ENCODE measurements around the gene PNPLA3.

PNPLA3 gene

GRCh38 chr22:43964314-43964857 is 40.8 kb downstream of the PNPLA3 start:
- no peak for DNase-seq (ENCODE audit: low read depth, low spot score)

GRCh38 chr22:43967069-43967468 is 43.5 kb downstream of the PNPLA3 start:
- no peak for DNase-seq (ENCODE audit: low read depth, low spot score)

DNA sequence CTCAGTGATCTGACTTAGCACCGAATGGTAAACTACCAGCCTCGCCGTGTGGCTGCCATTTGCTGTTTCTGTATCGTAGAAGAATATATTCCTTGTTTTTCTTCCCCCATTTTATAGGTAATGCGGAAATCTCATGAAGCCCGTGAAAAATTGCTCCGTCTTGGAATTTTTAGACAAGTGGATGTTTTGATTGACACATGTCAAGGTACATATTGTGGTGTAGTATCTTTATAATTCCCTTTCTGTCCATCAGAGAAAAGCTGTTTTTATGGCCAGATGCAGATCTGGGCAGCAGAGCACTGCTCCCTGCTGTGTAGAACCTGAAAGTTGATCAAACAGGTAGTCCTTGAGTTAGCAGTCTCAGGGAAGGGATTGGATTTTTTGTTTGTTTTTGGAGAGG is 45.0 kb downstream of the PNPLA3 start:
- DNase-seq (ENCODE audit: low read depth, low spot score): no peak

GRCh38 chr22:43969021-43969878 is 45.6 kb downstream of the PNPLA3 start:
- no peak for DNase-seq (ENCODE audit: low read depth, low spot score)

- no peak for DNase-seq (ENCODE audit: low read depth, low spot score)
These were observed 46.6 kb downstream of the PNPLA3 start for GRCh38 chr22:43969989-43970755.

GRCh38 chr22:43971112-43971511 is 47.5 kb downstream of the PNPLA3 start:
- DNase-seq (ENCODE audit: low read depth, low spot score): no peak

GRCh38 chr22:43972931-43973462 is 49.4 kb downstream of the PNPLA3 start:
- DNase-seq (ENCODE audit: low read depth, low spot score): no peak

DNA sequence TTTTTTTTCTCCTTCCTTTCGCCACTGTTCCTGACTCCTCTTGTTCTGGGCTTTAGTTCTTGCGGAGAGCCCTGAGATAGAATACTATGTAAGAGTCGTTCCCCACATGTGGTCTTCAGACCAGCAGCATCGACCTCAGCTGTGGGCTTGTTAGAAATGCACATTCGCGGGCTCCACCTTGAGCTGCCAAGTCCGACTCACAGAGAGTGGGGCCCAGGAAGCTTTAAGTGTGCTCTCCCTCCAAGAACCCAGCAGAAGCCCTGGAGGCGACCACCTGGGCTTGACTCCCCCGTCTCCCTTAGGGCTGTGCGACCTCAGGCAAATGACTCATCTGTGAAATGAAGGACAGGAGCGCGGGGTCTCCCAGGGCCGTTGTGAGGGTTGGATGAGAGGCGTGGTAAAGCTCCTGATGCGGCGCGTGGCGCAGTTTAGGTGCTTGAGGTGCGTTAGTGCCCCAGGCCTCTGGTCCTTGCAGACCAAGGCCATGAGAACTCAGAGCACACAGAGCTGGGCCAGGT is 50.5 kb downstream of the PNPLA3 start:
- DNase-seq (ENCODE audit: low read depth, low spot score): no peak

GRCh38 chr22:43975041-43975440 is 51.4 kb downstream of the PNPLA3 start:
- DNase-seq (ENCODE audit: low read depth, low spot score): no peak

GRCh38 chr22:43976861-43977795 is 53.5 kb downstream of the PNPLA3 start:
- DNase-seq (ENCODE audit: low read depth, low spot score): no peak

DNA sequence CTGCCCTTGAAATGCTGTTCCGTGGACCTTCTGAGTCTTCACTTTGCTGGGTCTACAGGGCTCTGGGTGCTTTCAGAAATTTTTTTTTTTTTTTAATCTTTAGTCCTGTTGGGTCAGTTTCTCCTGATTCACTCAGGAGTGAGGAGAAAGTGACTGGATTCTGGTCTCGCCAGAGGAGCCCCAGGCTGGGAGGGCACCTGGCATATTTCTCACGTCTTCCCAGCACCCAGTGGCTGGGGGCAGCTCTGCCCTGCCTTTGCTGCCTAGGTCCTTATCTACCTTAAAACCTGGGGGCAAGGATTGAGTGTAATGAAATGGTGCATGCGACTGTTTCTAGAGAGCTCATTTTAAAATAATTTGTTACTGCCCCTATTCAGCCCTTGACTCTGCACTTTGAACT is 55.0 kb downstream of the PNPLA3 start:
- DNase-seq (ENCODE audit: low read depth, low spot score): no peak

DNA sequence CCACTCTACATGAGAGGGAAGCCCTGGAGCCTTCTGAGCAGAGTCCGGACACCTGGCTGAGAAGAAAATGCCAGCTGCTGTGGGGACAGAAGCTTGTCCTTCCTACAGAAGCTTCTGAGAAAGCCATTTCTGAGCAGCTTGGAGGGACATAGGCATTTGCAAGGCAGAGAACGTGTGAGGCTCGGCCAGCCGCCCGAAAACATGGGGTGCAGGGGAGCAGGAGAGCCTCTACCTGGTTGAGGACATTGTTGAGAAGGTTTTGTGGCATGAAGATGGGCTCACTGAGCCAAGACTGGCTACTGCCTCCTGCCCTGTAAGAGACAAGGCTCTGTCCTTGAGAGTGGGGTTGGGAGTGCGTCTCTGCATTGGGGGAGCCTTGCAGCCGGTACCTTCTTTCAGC is 57.0 kb downstream of the PNPLA3 start:
- no peak for DNase-seq (ENCODE audit: low read depth, low spot score)

GRCh38 chr22:43980996-43981395 is 57.4 kb downstream of the PNPLA3 start:
- DNase-seq (ENCODE audit: low read depth, low spot score): no peak

DNA sequence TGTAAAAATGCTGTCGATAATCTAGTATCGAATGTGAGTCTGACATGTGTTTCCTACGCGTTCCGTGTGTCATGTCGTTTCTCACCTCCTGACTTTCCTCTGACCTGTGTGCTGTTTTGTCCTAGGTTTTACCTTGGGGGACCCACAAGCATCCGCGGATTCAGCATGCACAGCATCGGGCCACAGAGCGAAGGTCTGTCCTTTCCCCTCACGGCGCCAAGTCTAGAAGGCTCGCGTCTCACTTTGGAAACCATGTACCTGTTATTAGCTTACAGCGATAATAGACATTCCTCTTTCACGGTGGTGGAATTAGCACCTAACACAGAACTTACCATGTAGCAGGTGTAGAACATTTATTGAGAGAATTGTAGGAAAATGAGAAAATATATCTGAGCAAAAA is 60.2 kb downstream of the PNPLA3 start:
- no peak for DNase-seq (ENCODE audit: low read depth, low spot score)

DNA sequence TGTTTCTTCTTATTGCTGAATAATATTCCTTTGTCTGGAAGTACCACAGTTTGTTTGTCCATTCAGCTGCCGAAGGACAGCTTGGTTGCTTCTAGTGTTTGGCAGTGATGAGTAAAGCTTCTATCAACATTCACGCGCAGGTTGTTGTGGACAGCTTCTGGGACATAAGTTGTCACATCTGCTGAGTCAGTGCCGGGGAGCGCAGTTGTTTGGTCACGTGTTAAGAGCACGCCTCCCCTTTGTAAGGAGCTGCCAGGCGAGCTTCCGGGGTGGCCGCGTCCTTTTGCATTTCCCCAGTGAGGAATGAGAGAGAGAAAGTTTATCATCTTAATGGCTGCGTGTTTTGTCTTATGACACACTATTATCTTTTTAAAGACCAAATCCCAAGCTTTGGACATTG is 61.9 kb downstream of the PNPLA3 start:
- DNase-seq (ENCODE audit: low read depth, low spot score): no peak

DNA sequence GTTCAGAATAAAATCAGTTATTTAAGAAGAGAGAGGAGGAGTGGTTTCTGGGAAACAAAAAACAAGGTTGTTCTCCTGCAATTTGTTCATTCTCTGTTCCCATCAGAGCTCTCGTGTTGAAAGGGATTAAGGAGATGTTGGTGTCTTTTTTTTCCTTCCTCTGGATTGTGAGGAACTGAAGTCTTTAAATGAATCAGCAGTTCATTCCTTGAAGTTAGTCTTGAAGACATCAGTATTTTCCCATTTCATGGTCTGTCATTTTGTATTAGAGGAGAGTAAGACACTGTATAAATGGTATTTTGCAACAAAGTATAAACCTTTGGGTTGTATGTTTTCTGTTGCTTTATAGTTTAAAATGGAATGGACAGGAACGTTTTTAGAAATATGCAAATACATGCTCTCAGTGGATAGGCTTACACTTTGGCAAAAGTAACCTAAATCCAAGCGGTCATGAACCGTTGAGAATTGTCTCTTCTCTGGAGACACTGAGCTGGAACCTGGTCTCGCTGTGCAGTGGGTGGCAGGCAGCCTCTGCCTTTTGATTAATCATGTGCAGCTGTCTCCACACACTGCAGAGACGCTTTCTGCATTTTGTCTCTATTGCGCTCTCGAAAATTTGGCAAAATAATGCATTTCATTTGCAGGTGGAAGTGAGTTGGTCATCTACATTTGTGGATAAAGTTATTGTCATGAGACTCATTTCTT is 64.7 kb downstream of the PNPLA3 start:
- no peak for DNase-seq (ENCODE audit: low read depth, low spot score)

- DNase-seq (ENCODE audit: low read depth, low spot score): no peak
These were observed 65.4 kb downstream of the PNPLA3 start for GRCh38 chr22:43988960-43989359.

- DNase-seq (ENCODE audit: low read depth, low spot score): no peak
These were observed 66.4 kb downstream of the PNPLA3 start for GRCh38 chr22:43990044-43990443.

DNA sequence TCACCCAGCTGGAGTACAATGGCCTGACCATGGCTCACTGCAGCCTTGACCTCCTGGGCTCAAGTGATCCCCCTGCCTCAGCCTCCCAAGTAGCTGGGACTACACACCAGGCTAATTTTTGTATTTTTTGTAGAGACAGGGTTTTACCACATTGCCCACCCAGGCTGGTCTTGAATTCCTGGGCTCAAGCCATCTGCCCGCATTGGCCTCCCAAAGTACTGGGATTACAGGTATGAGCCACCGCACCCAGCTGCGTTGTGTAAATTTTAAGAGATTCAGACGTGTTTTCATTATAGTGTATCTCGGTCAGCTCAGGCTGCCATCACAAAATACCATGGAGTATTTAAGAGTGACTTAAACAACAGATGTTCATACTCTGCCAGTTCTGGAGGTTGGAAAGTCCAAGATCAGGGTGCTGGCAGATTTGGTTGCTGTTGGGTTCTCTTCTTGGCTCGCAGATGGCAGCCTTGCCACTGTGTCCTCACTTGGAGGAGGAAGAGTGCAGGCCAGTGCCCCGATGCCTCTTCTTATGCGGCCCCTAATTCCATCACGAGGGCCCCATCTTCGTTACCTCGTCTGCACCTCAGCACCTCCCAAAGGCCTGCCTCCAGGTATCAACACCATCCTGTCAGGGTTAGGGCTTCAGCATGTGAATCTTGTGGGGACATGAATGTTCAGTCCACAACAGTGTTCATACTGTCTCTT is 67.9 kb downstream of the PNPLA3 start:
- DNase-seq (ENCODE audit: low read depth, low spot score): no peak

DNA sequence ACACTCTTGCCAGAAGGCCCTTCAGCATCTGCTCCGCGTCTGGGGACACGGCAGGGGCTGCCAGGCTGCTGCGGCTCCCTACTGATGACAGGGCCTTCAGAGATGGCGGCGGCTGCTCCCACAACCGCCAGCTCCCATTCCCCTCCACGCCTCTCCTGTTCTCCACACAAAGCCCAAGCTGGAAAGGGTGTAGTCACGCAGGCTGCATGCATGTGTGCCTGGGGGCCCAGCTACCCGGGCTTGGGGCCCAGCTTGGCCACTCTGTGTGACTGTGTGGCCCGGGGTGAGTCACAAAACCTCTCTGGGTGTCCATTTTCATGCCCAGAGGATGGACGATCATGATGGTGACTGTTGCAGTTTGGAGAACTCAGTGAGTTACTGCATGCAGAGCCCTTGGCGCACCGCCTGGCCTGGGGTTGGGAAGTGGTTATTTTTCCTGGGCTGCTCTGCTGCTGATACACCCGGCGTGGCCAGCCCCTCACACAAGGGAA is 68.8 kb downstream of the PNPLA3 start:
- no peak for DNase-seq (ENCODE audit: low read depth, low spot score)
